CD4-positive, alpha-beta T cell treated with Interleukin-4 for 1 hour (primary cell): Measurements from ENCODE around the gene SLC36A3.
"Not testable (repeated sequence)": the region's sequence is repeated elsewhere in the genome, so short reads cannot be mapped to it uniquely, and the experiment has no call there.

Source experiments
- DNase-seq, 2 donors: peaks; one replicate each; pipeline ENCODE4 v3.0.0-alpha.2; 2020 to 2022

The SLC36A3 gene

DNA sequence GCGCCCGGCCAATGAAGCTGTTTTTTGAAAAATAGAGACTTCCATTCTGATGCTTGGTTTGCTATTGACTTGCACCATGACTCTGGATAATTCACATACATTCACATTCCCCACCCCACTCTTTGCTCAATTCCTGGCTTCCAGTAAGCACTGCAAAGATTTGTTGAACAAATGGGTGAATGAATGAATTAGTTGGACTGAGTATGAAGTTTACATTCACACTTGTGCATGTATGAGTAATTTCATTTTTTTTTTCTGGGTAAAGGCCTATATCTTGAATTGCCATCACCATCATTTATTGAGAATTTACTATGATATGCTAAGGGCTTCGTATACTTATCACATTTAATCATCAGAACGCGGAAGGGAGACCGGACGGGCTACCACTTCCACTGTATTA, 65.9 kb downstream of the SLC36A3 start:
- DNase-seq, result no peak

GRCh38 chr5:151236888-151237287, 66.7 kb downstream of the SLC36A3 start:
- DNase-seq, result no peak

DNA sequence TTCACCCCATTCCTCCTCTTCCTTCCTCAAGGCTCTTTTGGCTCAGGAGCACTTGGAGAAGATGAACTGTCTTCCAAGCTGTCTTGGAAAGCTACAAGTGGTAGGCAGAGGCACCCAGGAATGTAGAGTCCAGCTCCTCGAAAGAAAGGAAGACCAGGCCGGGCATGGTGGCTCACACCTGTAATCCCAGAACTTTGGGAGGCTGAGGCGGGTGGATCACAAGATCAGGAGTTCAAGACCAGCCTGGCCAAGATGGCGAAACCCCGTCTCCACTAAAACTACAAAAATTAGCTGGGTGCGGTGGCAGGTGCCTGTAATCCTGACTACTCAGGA, 68.4 kb downstream of the SLC36A3 start:
- DNase-seq, result not testable (repeated sequence)

DNA sequence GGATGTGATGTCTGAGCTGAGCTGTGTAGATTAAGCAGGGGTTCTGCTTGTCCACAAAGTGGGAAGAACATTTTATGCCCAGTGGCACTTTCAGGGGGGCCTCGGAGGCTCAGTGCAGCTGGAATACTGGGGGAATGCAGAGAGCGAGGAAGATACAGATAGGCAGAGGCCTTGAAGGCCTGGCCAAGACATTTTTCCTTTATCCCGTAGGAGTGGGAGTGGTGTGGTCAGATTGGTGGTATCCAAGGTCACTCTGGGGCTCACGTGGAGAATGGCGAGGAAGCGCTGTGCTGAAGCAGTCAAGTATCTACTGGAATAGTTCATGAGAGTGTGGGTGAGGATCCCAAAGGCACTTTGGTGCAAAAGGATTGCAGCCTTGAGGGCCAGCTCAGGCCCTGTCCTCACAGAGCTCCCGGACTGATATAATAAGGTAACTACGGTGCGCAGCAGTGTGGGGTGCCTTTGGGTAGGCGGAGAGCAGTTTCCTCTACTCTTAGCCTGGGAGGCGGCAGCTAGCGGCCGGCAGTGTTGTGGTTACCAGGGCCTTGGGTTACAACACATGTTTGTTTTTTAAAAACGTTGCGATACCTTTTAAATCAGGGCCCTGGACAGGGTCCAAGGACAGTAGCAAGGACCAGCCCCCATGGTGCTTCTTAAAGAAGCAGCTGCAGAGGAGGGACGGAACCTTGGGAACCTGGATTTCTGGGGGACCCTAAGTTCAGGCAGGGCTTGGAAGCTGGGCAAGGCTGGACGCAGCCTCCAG, 68.9 kb downstream of the SLC36A3 start:
- peak in 1 of 2 donors; percentile 58 for DNase-seq

GRCh38 chr5:151233616-151234085, 69.9 kb downstream of the SLC36A3 start:
- no peak for DNase-seq

DNA sequence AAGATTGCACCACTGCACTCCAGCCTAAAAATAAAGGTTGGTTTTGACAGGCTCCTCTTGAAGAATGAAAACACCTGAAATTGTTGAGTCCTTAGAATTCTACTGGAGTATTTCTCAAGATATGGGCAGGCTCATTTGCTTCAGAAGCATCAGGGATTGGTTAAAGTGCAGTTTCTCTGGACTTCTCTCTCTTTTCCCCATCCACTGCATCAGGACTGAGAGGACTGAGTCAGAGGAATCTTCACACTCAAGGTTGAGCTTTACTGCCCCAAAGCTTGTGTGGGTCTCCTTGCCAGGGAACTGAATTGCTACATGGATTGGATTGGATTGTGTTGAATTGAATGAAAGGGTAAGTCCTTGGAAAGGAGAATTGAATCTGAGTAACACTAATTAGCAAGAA, 72.2 kb downstream of the SLC36A3 start:
- DNase-seq, result no peak

- DNase-seq, result no peak
These were observed 73.4 kb downstream of the SLC36A3 start for GRCh38 chr5:151230048-151230680.

DNA sequence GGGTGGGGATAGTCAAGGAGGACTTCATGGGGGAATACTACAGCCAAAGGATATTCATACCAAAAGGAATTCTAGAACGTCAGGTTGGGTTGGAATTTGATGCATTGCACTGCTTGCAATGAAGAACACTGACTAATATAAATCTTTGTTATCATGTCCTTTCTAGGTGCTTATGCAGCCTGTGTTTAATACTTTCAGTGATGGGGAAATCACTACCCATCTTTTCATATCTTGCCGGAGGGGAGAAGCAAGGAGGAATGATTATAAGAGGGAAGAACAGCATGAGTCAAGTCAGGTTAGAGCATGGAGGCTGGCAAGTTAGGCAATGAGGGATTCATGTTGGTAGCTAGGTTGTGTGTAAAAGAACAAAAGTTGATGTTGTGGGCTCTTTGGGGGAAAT, 74.6 kb downstream of the SLC36A3 start:
- no peak for DNase-seq

DNA sequence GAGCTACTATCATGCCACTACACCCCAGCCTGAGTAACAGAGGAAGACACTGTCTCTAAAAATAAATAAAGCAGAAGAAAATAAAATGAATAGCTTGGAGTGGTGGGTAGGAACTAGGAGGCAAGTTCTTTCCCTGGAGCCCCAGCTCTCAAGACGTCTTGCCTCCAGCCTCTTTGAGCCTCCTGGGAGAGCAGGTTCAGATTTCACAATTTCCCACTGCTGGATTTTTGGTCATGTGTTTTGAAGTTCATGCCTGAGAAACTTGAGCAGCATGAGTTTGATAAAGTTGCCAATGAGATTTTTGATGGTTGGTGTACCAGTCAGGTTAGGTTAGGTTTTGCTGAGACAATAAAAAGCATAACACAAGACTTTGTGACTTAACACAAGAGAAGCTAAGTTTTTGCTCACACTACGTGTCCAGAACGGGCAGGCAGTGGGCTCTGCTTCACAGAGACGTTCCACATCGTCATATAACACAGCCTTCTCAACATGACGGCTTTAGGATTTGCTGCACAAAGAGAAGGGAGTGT, 75.6 kb downstream of the SLC36A3 start:
- DNase-seq, result no peak
